ENCODE data around the gene NELFB.

GRCh38 chr9:137237759-137238726, 17.1 kb upstream of the NELFB start:
- TF ChIP-seq CTCF (IDR thresholded peaks at IDR 0.05) (no peak), POLR2A (IDR thresholded peaks at IDR 0.05) (no peak)

Data from thyroid gland (tissue), 4 donors.